ENCODE data around the gene MC1R. TPM values are rescaled to one million over a fixed set of nuclear protein-coding genes. Genes with fewer than 3 reads are reported as not detected.
"Not testable (repeated sequence)": the region's sequence is repeated elsewhere in the genome, so short reads cannot be mapped to it uniquely, and the experiment has no call there.

The MC1R gene
- total RNA-seq, 1 experiment from 2014 or later, result 5.3 TPM

GRCh38 chr16:89958596-89958995, 39.9 kb downstream of the MC1R start:
- no peak for DNase-seq (ENCODE audit: low spot score)

GRCh38 chr16:89960966-89961365, 42.3 kb downstream of the MC1R start:
- no peak for DNase-seq (ENCODE audit: low spot score)

- DNase-seq (ENCODE audit: low spot score), result no peak
These were observed 43.3 kb downstream of the MC1R start for GRCh38 chr16:89961920-89962319.

- DNase-seq (ENCODE audit: low spot score), result no peak
These were observed 44.3 kb downstream of the MC1R start for GRCh38 chr16:89962754-89963498.

GRCh38 chr16:89964201-89964600, 45.5 kb downstream of the MC1R start:
- no peak for DNase-seq (ENCODE audit: low spot score)

GRCh38 chr16:89965447-89966225, 47.0 kb downstream of the MC1R start:
- no peak for DNase-seq (ENCODE audit: low spot score)

GRCh38 chr16:89966756-89967155, 48.1 kb downstream of the MC1R start:
- DNase-seq (ENCODE audit: low spot score), result no peak

- DNase-seq (ENCODE audit: low spot score), result not testable (repeated sequence)
These were observed 48.8 kb downstream of the MC1R start for GRCh38 chr16:89967436-89967835.

- not testable (repeated sequence) for DNase-seq (ENCODE audit: low spot score)
These were observed 49.4 kb downstream of the MC1R start for GRCh38 chr16:89968074-89968473.

GRCh38 chr16:89969741-89970410, 51.2 kb downstream of the MC1R start:
- DNase-seq (ENCODE audit: low spot score), result no peak

Other genes starting within 250 kb of the MC1R start
- 107 and 116 TPM in 2 replicates for gene CDK10, start 232.2 kb upstream of the MC1R start, total RNA-seq (2014; rRNA removed; shearing (Covaris generic))
- gene SPATA2L, start 217.2 kb upstream of the MC1R start, total RNA-seq (2014; rRNA removed; shearing (Covaris generic)), result 71.3 and 83.7 TPM in 2 replicates
- gene VPS9D1, start 198.0 kb upstream of the MC1R start, total RNA-seq (2014; rRNA removed; shearing (Covaris generic)), result 11.7 and 19.1 TPM in 2 replicates
- gene ZNF276, start 197.3 kb upstream of the MC1R start, total RNA-seq (2014; rRNA removed; shearing (Covaris generic)), result 48.0 and 48.3 TPM in 2 replicates
- 92.6 and 100 TPM in 2 replicates for gene FANCA, start 102.2 kb upstream of the MC1R start, total RNA-seq (2014; rRNA removed; shearing (Covaris generic))
- 25.2 and 30.4 TPM in 2 replicates for gene SPIRE2, start 90.4 kb upstream of the MC1R start, total RNA-seq (2014; rRNA removed; shearing (Covaris generic))
- 136 and 161 TPM in 2 replicates for gene TCF25, start 45.3 kb upstream of the MC1R start, total RNA-seq (2014; rRNA removed; shearing (Covaris generic))
- gene TUBB3, start 4.5 kb downstream of the MC1R start, total RNA-seq (2014; rRNA removed; shearing (Covaris generic)), result 8.7 and 8.8 TPM in 2 replicates
- 207 and 227 TPM in 2 replicates for gene DEF8, start 29.9 kb downstream of the MC1R start, total RNA-seq (2014; rRNA removed; shearing (Covaris generic))
- gene DBNDD1, start 100.6 kb downstream of the MC1R start, total RNA-seq (2014; rRNA removed; shearing (Covaris generic)), result 15.8 and 19.9 TPM in 2 replicates
- gene PRDM7, start 158.5 kb downstream of the MC1R start, total RNA-seq (2014; rRNA removed; shearing (Covaris generic)), result not detected in 2 replicates